GM19372 (cell line): ENCODE data around the gene C2CD3.

Experiments
- ATAC-seq: cut with Tn5 transposase; IDR thresholded peaks from one replicate; pipeline ENCODE4 v1.9.1; 2021; ENCODE audit warnings: mild to moderate bottlenecking, low read depth, moderate library complexity; ENCODE audit not compliant: unreplicated experiment

C2CD3 gene

GRCh38 chr11:73969991-73970800 lies 200.6 kb downstream of the C2CD3 start:
- ATAC-seq, result no peak

DNA sequence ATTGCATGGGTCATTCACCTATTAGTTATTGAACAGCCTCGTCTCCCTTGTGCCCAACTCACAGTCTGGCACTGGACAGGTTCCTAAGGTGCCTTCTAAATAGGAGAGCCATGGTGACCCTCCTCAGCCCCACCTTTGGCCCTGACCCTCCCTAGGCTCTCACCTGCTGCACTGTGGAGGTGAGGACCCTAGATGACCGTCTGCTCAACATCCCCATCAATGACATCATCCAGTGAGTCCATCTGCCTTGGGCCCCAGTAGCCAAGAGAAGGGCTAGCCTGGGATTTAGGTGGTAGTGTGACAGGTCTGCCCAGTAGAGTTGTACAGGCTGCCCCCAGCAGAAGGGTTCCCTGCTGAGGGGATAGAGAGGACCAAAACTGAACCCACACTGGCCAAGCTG lies 201.7 kb downstream of the C2CD3 start:
- no peak for ATAC-seq

DNA sequence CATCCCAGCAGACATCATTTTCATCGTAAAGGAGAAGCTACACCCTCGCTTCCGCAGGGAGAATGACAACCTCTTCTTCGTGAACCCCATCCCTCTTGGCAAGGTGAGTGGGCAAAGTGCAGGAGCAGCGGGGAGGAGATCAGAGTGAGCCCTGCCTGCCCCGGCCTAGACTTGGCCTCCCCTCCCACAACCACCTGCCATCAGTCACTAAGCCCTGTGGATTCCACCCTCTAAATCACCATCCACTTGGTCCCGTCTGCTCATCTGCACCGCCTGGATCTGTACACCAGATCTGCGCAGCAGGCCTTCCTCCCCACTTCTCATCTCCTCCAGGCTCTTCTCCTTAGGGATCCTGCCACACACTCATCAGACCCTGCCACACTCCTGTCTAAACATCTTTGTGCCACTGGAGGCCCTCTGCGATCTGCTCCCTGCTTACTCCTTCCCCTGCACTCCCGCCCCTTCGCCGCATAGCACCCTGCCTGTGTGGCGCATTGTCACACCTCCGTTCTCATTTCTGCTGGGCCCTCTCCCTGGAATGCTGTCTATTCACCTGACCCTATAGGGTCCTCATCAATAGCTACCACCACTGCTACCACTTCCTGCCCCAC lies 202.3 kb downstream of the C2CD3 start:
- ATAC-seq, result no peak

GRCh38 chr11:73965764-73966121 lies 205.1 kb downstream of the C2CD3 start:
- no peak for ATAC-seq

GRCh38 chr11:73965076-73965763 lies 205.6 kb downstream of the C2CD3 start:
- no peak for ATAC-seq

DNA sequence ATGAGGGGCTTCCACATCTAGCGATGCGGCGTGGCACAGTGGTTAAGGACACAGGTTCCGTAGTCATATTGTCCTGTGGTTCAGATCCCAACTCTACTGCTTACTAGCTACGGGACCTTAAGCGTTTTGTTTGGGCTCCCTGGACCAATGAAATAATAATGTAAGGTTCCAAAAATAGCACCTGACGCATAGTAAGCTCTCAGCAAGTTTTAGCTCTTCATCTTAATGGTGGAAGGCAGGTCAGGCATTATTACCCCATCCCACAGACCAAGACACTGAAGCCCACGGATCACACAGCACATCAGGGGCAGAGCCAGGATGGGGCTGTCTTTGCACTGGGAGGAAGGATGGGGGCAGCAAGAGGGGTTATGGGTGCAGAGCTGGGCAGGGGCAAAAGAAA lies 206.9 kb downstream of the C2CD3 start:
- ATAC-seq, result no peak
